SHP77 (cell line): ENCODE results near the gene ACAA1.
"Not testable (repeated sequence)": the region's sequence is repeated elsewhere in the genome, so short reads cannot be mapped to it uniquely, and the experiment has no call there.

Source experiments
- DNase-seq, 2 experiments: peaks; one replicate each; lab custom pipeline; 2025; lab: John Stamatoyannopoulos, UW

The ACAA1 gene

GRCh38 chr3:38154033-38154494 lies 17.1 kb upstream of the ACAA1 start:
- no peak for DNase-seq

GRCh38 chr3:38153221-38153620 lies 16.3 kb upstream of the ACAA1 start:
- no peak for DNase-seq

GRCh38 chr3:38152609-38153008 lies 15.7 kb upstream of the ACAA1 start:
- no peak for DNase-seq

- DNase-seq: no peak
These were observed 14.8 kb upstream of the ACAA1 start for GRCh38 chr3:38151667-38152265.

DNA sequence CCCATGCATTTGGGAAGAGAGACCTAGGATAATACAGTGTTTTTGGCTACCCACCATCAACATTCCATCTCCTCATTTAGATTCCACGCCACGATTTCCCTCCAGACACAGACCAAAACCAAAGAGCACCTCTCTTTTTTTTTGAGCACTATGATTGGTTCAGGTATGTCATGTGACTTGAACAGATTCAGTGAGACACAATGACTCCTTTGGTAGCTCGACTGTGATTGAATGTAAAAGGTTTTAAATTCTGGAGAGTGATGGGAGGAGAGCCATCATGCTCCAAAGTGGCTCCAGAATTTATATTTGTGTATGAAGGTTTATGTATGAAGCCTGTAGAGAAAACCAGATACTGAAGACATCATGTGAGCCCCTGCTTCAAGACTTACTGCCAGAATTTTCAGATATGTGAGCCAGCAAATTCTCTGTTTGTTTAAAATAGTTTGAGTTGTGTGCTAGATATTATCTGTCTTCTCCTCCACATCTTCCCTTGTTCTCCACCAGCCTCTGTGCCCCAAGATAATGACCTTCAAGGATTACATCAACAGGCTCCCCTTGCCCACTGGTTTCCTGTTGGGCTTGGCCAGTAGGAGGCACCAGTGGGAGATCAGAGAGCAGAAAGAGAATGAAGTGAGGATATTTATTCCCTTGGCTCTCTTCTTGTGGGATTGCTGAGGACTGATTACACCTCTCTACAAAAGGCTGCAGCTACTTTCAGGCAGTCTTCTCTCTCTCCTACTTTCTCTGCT lies 14.0 kb upstream of the ACAA1 start:
- DNase-seq: no peak

DNA sequence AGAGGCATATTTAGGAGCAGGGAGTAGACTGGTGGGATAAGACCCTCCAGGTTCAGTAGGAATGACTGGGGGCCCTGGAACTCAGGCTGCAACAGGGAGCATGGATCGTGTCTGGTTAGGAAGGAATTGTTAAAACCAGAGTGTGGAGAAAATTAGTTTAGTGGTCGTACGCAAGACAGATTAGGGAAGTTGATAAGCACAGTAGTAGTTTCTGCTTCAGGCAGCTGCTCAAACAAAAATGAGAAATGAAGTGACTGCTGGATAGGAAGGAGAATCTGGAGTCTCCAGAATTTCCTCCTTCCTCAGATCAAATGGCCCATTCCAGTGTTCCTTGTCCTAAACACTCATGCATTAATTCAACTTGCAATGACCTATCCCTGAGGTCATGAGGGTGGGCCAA lies 12.8 kb upstream of the ACAA1 start:
- no peak for DNase-seq

DNA sequence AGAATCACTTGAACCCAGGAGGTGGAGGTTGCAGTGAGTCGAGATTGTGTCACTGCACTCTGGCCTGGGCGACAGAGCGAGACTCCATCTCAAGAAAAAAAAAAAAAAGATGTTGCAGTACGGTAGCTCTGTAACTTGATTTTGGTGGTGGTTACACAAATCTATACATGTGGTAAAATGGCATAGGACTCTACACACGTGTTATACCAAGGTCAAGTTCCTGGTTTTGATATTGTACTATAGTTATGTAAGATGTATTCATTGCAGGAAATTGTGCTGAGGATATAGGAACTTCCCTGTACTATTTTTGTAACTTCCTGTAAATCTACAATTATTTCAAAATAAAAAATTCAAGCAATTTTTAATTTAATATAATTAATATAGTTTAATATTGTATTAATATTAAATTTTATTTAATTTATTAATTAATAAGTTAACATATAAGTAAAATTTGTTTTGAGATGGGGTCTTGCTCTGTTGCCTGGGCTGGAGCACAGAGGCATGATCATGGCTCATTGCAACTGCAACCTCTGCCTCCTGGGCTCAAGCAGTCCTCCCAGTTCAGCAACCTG lies 11.5 kb upstream of the ACAA1 start:
- DNase-seq: no peak

DNA sequence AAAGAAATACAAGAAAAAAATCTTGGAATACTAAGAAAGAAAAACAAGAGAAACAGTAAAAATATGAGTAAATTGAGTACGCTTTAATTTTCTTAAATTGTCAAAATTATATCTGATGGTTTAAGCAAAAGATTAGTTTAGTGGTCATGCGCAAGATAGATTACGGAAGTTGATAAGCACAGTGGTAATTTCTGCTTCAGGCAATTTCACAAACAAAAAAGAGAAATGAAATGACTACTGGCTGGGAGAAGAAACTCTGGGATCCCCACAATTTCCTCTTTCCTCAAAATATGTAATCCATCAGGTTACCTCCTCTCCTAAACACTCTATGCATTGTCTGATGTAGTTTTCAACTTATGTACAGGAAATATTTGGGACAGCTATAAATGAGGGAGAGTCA lies 10.5 kb upstream of the ACAA1 start:
- DNase-seq: no peak

- DNase-seq: no peak
These were observed 9.6 kb upstream of the ACAA1 start for GRCh38 chr3:38146504-38146903.

- DNase-seq: no peak
These were observed 6.6 kb upstream of the ACAA1 start for GRCh38 chr3:38143511-38143910.

DNA sequence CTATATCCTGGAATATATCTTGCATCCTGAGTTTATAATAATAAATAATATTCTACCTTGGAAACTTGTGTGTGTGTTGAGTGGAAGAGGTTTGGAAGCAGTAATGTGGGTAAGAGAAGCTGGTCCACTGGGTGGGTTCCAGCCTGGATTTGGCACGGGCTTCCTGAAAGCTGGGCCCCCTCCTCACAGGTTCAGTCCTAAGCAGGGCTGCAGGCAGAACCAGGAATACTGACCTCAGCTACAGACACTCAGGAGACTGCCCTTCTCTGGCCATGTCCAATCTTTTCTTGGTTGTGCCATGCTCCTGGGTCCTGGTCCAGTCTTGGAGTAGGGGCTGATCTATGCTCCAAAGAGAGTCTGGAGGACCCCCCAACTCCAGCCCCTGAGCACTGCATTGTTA lies 6.0 kb upstream of the ACAA1 start:
- DNase-seq: no peak

DNA sequence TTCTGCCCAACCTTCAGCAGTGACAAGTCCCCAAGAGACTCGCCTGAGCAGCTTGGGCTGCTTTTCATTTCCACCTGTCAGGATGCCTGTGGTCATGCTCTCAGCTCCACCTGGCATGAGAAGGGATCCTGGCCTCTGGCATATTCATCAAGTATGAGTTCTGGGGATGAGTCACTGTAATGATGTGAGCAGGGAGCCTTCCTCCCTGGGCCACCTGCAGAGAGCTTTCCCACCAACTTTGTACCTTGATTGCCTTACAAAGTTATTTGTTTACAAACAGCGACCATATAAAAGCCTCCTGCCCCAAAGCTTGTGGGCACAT lies 5.0 kb upstream of the ACAA1 start:
- DNase-seq: no peak

DNA sequence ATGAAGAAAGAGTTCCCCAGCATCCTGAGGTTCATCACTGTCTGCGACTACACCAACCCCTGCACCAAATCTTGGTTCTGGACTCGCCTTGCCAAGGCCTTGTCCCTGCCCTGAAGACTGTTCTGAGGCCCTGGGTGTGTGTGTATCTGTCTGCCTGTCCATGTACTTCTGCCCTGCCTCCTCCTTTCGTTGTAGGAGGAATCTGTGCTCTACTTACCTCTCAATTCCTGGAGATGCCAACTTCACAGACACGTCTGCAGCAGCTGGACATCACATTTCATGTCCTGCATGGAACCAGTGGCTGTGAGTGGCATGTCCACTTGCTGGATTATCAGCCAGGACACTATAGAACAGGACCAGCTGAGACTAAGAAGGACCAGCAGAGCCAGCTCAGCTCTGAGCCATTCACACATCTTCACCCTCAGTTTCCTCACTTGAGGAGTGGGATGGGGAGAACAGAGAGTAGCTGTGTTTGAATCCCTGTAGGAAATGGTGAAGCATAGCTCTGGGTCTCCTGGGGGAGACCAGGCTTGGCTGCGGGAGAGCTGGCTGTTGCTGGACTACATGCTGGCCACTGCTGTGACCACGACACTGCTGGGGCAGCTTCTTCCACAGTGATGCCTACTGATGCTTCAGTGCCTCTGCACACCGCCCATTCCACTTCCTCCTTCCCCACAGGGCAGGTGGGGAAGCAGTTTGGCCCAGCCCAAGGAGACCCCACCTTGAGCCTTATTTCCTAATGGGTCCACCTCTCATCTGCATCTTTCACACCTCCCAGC lies 4.4 kb upstream of the ACAA1 start:
- DNase-seq: no peak

GRCh38 chr3:38140326-38141172 lies 3.6 kb upstream of the ACAA1 start:
- DNase-seq: no peak

- no peak for DNase-seq
These were observed 2.7 kb upstream of the ACAA1 start for GRCh38 chr3:38139652-38140051.

DNA sequence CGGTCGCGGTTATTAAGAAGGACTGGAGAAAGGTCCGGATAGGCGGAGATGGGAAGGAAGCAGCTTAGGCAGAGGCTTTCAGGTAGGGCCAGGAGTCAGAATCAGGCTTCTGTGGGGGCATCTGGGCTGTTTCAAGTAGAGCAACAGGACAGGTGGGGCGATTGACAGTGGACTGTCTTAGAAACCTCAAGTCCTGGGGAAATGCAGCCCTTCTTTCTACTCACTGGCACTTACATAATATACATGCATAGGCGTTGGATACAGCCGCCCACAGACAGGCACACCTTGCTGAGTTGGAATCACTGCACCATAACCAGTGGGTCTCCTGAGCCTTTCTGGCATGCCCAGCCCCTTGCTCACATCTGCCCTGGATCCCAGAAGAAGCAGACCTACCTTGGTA lies 2.3 kb upstream of the ACAA1 start:
- no peak for DNase-seq

- DNase-seq: peak in 1 of 2 experiments; percentile 60
These were observed 1.6 kb upstream of the ACAA1 start, which contains the start of gene MYD88 for GRCh38 chr3:38138349-38139190. Gene MYD88, plus strand, starts transcription at chr3:38138661. Its CDS starts 40 bp downstream, at chr3:38138701.

- no peak for DNase-seq
These were observed 855 bp upstream of the ACAA1 start for GRCh38 chr3:38137615-38138348.

DNA sequence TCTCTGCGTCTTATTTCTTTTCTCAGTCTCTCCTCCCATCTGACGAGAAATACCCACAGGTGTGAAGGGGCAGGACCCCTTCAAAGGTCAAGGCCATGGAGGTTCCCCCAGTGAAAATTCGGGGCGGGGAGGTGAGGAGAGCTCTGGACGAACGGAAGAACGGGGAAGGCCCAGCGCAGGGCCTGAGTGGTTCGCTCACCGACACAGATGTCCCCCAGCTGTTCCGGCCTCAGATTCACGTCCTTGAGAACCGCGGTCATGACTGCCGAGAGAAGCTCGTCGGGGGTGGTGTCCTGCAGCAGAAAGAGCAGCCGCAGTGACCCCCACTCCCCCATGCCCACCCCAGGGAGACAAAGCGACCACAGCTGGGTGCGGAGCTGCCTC lies 542 bp downstream of the ACAA1 start:
- DNase-seq: no peak

DNA sequence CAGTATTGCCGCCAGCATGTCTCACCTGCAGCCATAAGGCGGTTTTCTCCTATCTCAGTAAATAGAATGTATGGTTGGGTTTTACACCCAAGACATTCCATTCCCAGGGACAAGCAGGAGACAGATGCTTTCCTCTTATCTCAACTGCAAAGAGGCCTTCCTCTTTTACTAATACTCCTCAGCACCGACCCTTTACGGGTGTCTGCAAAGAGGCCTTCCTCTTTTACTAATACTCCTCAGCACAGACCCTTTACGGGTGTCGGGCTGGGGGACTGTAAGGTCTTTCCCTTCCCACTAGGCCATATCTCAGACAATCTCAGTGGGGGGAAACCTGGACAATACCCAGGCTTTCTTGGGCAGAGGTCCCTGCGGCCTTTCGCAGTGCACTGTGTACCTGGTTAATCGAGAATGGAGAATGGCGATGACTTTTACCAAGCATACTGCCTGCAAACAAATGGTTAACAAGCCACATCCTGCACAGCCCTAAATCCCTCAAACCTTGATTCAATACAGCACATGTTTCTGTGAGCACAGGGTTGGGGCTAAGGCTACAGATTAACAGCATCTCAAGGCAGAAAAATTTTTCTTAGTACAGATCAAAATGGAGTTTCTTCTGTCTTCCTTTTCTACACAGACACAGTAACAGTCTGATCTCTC lies 1.2 kb downstream of the ACAA1 start:
- not testable (repeated sequence) for DNase-seq
